Panc1 (cell line): ENCODE measurements around the gene GPC3. TPM values are rescaled to one million over a fixed set of nuclear protein-coding genes. Genes with fewer than 3 reads are reported as not detected.

Experiments
- ATAC-seq: fragments of 200-7000 bp; cut with Tn5 transposase; 2 replicates; pipeline ENCODE4 v1.9.1; 2020; ENCODE audit warnings: mild to moderate bottlenecking, moderate library complexity
- BruUV-seq: library from RNA; stranded (reverse); fragments of 400-500 nt; replicated peaks from 2 replicates; lab custom pipeline; 2021; lab: Mats Ljungman, UMichigan
- CTCF ChIA-PET: fragments of 300-600 bp; sonication (Branson Sonifier 250); formaldehyde crosslinking; loops from one replicate; lab custom pipeline; 2022; ENCODE audit warnings: antibody characterized with exemption; lab: Charles Lee
- POLR2A ChIA-PET: fragments of 300-600 bp; sonication (Branson Sonifier 250); formaldehyde crosslinking; loops from one replicate; lab custom pipeline; 2022; ENCODE audit warnings: antibody characterized with exemption; lab: Charles Lee
- DNase-seq: peaks from one replicate; pipeline ENCODE4 v3.0.0-alpha.2; 2010; ENCODE audit warnings: low read depth, low spot score
- H3K27ac ChIP-seq: 2 replicates; pipeline ENCODE4 v1.5.1; 2011; ENCODE audit warnings: mild to moderate bottlenecking, low read length, inconsistent platforms
- H3K27me3 ChIP-seq: fragments of 200-500 bp; sonication (Bioruptor generic); 2 replicates; pipeline ENCODE4 v1.6.0; 2014; ENCODE audit warnings: low read length, inconsistent platforms; ENCODE audit not compliant: control insufficient read depth, insufficient read depth
- H3K36me3 ChIP-seq: fragments of 200-500 bp; sonication (Bioruptor generic); 2 replicates; pipeline ENCODE4 v1.5.1; 2014; ENCODE audit warnings: inconsistent platforms, mild to moderate bottlenecking, low read length, moderate library complexity; ENCODE audit not compliant: control insufficient read depth, insufficient read depth
- H3K4me1 ChIP-seq: 2 replicates; pipeline ENCODE4 v1.5.1; 2011; ENCODE audit warnings: inconsistent platforms, mild to moderate bottlenecking, low read length, moderate library complexity; ENCODE audit not compliant: control insufficient read depth, insufficient read depth
- H3K4me3 ChIP-seq, 2 experiments: 2 replicates each; pipeline ENCODE4 v1.5.1; 2011 to 2012; ENCODE audit warnings: low read depth in 2 of 2, low read length in 2 of 2, mild to moderate bottlenecking in 2 of 2, inconsistent platforms in 1 of 2, moderate library complexity in 1 of 2
- H3K9me3 ChIP-seq: fragments of 200-500 bp; sonication (Bioruptor generic); 2 replicates; pipeline ENCODE4 v1.5.1; 2014; ENCODE audit warnings: low read depth, mild to moderate bottlenecking, inconsistent platforms, low read length, moderate library complexity; ENCODE audit not compliant: control insufficient read depth, insufficient read depth
- POLR2AphosphoS5 ChIP-seq: IDR thresholded peaks from 2 replicates; pipeline ENCODE4 v1.6.1; 2012; ENCODE audit warnings: mild to moderate bottlenecking, low read depth, low read length, moderate library complexity
- SIN3A ChIP-seq: IDR thresholded peaks from 2 replicates; pipeline ENCODE4 v1.6.1; 2012; ENCODE audit warnings: low read depth, mild to moderate bottlenecking, low read length, moderate library complexity, borderline replicate concordance; ENCODE audit not compliant: insufficient read depth
- TCF7L2 ChIP-seq: IDR thresholded peaks from 2 replicates; pipeline ENCODE4 v1.6.1; 2011; ENCODE audit warnings: mild to moderate bottlenecking, low read depth, low read length, inconsistent platforms
- in situ Hi-C: cut with HindIII; loops from 2 replicates; pipeline ENCODE4 v1.10.0; 2016; ENCODE audit warnings: low sequenced_read_pairs, low pct_unique_long_range_greater_than_20kb
- intact Hi-C: fragments of 100-400 bp; cut with micrococcal nuclease; formaldehyde crosslinking; loops from one replicate; pipeline ENCODE4 v1.10.0; 2022; ENCODE audit not compliant: unreplicated experiment
- total RNA-seq: library from RNA; stranded (reverse); gene quantifications from one replicate; pipeline ENCODE4 v1.2.1, GENCODE V29; 2021; ENCODE audit not compliant: unreplicated experiment
- TF ChIP-seq, protein P1 (sequence below): fragments of 450-650 bp; IDR thresholded peaks from 2 replicates; pipeline ENCODE4 v1.5.1; 2017; ENCODE audit warnings: mild to moderate bottlenecking
- TF ChIP-seq, protein P2 (sequence below), 2 experiments: IDR thresholded peaks; 2 replicates each; pipeline ENCODE4 v1.6.1; 2011 to 2012; ENCODE audit warnings: low read depth in 2 of 2, control low read depth in 1 of 2, low read length in 1 of 2, mild to moderate bottlenecking in 1 of 2, moderate library complexity in 1 of 2; ENCODE audit not compliant: insufficient read depth in 1 of 2

Gene GPC3
- total RNA-seq, 1 experiment from 2014 or later = 0.95 TPM

DNA sequence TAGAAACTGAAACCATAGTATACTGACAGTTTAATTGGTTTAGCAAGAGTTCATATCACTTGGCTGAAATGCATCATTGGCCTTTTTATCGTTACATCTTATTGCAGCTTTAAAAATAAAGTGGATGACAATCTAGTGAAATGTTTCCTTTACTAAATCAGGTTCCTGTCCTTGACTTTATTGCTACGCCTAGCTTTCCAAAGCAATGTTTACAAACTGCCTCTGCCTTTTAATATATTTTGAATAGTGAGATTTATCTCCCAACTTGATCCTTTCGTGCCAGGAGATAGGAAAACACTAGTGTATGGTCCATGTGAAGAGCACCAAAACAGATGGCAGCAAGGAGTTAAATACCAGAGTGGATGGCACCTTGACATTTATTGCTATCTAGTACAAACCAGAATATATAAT, 67.0 kb downstream of the GPC3 start:
- Histone ChIP-seq H3K4me3 (no peak overlapping the region), H3K9me3 (no peaks in the 10 kb centered on the region), H3K27ac (no peak overlapping the region), H3K4me1 (no peaks in the 10 kb centered on the region), H3K27me3 (no peaks in the 10 kb centered on the region), H3K36me3 (no peaks in the 10 kb centered on the region)
- TF ChIP-seq TCF7L2 = no peak
- TF ChIP-seq, protein P1, sequence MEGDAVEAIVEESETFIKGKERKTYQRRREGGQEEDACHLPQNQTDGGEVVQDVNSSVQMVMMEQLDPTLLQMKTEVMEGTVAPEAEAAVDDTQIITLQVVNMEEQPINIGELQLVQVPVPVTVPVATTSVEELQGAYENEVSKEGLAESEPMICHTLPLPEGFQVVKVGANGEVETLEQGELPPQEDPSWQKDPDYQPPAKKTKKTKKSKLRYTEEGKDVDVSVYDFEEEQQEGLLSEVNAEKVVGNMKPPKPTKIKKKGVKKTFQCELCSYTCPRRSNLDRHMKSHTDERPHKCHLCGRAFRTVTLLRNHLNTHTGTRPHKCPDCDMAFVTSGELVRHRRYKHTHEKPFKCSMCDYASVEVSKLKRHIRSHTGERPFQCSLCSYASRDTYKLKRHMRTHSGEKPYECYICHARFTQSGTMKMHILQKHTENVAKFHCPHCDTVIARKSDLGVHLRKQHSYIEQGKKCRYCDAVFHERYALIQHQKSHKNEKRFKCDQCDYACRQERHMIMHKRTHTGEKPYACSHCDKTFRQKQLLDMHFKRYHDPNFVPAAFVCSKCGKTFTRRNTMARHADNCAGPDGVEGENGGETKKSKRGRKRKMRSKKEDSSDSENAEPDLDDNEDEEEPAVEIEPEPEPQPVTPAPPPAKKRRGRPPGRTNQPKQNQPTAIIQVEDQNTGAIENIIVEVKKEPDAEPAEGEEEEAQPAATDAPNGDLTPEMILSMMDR = no peak
- TF ChIP-seq, protein P2, sequence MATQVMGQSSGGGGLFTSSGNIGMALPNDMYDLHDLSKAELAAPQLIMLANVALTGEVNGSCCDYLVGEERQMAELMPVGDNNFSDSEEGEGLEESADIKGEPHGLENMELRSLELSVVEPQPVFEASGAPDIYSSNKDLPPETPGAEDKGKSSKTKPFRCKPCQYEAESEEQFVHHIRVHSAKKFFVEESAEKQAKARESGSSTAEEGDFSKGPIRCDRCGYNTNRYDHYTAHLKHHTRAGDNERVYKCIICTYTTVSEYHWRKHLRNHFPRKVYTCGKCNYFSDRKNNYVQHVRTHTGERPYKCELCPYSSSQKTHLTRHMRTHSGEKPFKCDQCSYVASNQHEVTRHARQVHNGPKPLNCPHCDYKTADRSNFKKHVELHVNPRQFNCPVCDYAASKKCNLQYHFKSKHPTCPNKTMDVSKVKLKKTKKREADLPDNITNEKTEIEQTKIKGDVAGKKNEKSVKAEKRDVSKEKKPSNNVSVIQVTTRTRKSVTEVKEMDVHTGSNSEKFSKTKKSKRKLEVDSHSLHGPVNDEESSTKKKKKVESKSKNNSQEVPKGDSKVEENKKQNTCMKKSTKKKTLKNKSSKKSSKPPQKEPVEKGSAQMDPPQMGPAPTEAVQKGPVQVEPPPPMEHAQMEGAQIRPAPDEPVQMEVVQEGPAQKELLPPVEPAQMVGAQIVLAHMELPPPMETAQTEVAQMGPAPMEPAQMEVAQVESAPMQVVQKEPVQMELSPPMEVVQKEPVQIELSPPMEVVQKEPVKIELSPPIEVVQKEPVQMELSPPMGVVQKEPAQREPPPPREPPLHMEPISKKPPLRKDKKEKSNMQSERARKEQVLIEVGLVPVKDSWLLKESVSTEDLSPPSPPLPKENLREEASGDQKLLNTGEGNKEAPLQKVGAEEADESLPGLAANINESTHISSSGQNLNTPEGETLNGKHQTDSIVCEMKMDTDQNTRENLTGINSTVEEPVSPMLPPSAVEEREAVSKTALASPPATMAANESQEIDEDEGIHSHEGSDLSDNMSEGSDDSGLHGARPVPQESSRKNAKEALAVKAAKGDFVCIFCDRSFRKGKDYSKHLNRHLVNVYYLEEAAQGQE (IDR thresholded peaks at IDR 0.05; ENCODE audit: insufficient read depth in 1 of 2, low read depth in 2 of 2, low read length in 1 of 2) = no peak
- ChIA-PET CTCF (no interaction called here), POLR2A (no interaction called here)
- no peak for ATAC-seq
- no peak for DNase-seq
- no TSS peak for BruUV-seq
- intact Hi-C loops = no loop called here
- in situ Hi-C loops = no loop called here

DNA sequence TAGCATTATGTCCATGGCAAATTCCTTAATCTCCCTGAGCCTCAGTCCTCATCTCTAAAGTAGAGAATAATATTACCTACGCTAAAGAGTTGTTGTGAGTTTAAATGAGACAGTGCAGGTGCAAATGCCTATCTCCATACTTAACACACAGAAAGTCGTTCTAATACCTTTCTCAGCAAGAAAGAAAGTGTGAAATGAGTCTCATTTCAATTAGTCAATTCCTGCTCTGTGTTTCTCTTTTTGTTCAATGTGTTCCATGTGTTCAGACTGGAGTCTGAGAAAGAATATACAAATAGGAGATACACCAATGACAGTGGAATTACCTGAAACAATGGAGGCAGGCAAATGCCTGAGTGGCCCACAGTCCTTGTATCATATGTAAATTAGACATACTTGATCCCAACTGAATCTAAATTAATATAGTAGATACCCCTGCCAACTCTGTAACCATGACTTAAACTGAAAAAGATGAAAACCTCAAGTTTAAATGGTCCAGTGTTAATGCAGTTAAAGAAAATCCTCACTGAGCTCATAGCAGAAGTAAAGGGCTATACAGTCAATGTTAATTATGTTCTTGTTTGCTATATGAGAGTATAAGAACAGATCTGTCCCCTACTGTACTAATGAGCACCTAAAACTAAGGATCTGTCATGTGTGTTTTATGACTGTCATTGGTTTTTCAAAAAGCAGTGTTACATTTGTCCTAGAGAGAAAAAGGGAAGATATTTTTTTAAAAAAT, 68.2 kb downstream of the GPC3 start:
- TF ChIP-seq SIN3A (no peak), TCF7L2 (no peak), POLR2AphosphoS5 (no peak)
- TF ChIP-seq, protein P2 (IDR thresholded peaks at IDR 0.05; ENCODE audit: insufficient read depth in 1 of 2, low read depth in 2 of 2, low read length in 1 of 2) = no peak
- TF ChIP-seq, protein P1 = no peak
- Histone ChIP-seq H3K9me3 (no peaks in the 10 kb centered on the region), H3K27ac (no peak overlapping the region), H3K4me3 (no peak overlapping the region), H3K36me3 (no peaks in the 10 kb centered on the region), H3K27me3 (no peaks in the 10 kb centered on the region), H3K4me1 (no peaks in the 10 kb centered on the region)
- in situ Hi-C loops (no loop called here), intact Hi-C loops (no loop called here)
- CTCF ChIA-PET = no interaction called here
- POLR2A ChIA-PET = no interaction called here
- BruUV-seq = no TSS peak
- DNase-seq (no peak), ATAC-seq (no peak)
